ENCODE data around the gene UBE2O. TPM values are rescaled to one million over a fixed set of nuclear protein-coding genes. Genes with fewer than 3 reads are reported as not detected.

The UBE2O gene
- total RNA-seq: 49.6 TPM

GRCh38 chr17:76452660-76453430, at the start of gene UBE2O:
UBE2O (minus strand) TSS chr17:76453152; CDS start chr17:76453141, 11 bp downstream.

DNA sequence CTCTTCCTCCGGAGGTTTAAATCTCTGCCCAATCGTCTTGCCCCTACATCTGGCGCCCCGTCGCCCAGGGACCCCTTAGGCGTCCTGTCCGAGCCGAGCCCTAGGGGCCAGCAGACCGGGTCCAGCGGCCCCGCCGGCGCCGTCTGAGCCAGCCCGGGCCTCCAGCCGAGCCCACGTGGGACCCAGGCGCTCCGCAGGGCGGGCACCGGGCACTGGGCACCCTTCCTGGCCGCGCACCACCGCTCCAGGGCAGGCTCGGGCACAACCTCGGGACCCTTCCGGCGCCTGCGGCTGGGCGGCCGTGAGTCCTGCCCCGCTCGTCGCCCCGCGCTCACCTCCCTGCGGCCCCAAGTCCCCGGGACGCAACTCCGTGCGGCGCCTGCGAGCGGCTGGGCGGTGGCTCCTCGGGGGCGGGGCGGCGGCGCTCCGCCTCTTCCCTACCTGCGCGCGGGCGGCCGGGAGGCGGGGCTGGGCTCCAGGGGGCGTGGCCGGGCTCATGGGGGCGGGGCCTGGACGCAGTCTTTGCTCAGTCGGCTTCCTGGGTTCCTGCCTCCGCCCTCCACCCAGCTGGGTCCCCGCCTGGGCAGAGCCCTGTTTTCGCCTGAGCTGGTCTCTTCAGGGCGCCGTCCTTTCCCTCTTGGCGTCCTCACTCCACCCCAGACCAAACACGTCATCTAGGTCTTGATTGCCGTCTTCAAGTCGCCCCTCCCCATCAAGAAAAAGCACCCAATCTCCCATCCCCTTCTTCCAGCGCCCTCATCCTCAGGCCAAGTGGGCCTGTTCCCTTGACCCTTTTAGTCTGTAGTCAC, 48.3 kb upstream of the UBE2O start, which contains the start of gene RHBDF2:
RHBDF2 (minus strand) TSS at position 406 of the 809 bp plus-strand sequence. CDS start 19,899 bp downstream, outside the sequence.

GRCh38 chr17:76467366-76467765, 14.4 kb upstream of the UBE2O start, which contains the start of gene AANAT:
AANAT (plus strand) TSS chr17:76467603; CDS start chr17:76468747, 1,144 bp downstream.

DNA sequence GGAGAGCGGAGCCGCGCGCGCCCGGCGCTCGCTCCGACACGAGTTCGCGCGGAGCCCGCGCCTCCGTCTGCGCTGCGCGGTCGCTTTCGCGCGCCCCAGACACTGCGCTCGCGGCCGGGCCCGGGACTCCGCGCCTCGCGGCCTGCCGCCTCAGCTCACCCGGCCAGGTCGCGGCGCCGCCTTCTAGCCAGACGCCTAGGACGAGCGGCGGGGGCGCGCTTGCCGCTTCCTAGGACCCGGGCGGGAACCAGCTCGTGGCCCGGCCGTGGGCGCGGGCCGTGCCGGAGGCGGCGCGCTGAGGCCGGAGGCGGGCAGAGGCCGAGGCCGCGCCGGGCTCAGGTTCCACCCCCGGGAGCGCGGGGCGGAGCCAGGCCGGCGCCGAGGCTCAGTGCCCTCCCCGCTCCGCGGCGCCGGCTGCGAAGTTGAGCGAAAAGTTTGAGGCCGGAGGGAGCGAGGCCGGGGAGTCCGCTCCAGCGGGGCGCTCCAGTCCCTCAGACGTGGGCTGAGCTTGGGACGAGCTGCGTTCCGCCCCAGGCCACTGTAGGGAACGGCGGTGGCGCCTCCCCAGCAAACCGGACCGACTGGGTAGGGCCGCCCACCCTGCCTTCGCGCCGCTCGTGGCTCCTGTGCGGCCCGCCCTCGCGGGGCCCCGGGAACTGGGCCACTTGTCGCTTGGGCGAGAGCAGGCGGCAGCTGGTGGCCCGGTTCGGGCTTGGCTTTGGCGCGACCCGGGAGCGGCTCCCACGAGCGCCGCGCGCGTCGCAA, 68.5 kb downstream of the UBE2O start, which contains the start of gene SPHK1:
SPHK1 (plus strand) TSS at position 388 of the 765 bp plus-strand sequence. CDS start 1,036 bp downstream, outside the sequence.

DNA sequence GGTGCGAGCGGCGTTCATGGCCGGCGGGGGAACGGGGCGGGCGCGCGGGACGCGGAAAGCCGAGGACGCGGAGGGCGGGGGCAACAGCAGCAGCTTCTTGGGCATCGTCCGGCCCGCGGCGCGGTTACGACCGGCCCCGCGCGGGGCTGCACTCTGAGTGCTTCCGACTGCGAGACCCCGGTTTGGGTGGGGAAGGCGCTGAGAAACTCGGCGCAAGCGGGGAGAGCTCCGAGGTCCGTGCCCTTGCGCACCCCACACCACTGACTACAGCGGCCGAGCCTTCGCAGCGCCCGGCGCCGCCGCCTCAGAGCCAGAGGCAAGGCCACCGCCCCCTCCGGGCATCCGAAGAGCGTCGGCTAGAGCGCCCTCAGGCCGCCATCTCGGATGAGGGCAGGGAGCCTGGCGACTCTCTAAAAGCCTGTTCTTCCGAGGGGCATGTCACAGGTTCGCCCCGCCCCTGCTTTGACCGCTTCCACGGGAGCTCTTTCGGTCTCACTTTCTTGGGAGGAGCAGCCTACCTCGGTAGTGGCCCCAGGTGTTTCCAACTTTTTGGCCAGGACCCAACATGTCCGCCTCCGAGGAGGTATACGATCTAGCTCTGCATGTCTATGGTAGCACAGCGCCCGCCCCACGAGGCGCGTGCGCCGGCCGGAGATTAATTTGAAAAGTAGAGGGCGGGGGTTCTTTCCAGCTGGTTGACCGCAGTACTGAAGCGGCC, 99.2 kb downstream of the UBE2O start, which contains the start of gene PRPSAP1:
PRPSAP1 (minus strand) TSS at position 318 of the 718 bp plus-strand sequence; CDS start at position 105, 213 bp downstream.

Other genes starting within 250 kb of the UBE2O start
- gene RNF157, start 212.7 kb downstream of the UBE2O start, total RNA-seq: 42.2 TPM
- gene UBALD2, start 187.8 kb downstream of the UBE2O start, total RNA-seq: 6.7 TPM
- 7.8 TPM for gene QRICH2, start 144.9 kb downstream of the UBE2O start, total RNA-seq
- 68.3 TPM for gene PRPSAP1, start 99.2 kb downstream of the UBE2O start, total RNA-seq
- gene SPHK1, start 68.5 kb downstream of the UBE2O start, total RNA-seq: 1.4 TPM
- gene AANAT, start 14.5 kb upstream of the UBE2O start, total RNA-seq: not detected
- gene RHBDF2, start 48.3 kb upstream of the UBE2O start, total RNA-seq: 3.2 TPM
- gene CYGB, start 84.6 kb upstream of the UBE2O start, total RNA-seq: 8.3 TPM
- 5.3 TPM for gene PRCD, start 86.9 kb upstream of the UBE2O start, total RNA-seq
- gene ST6GALNAC2, start 132.7 kb upstream of the UBE2O start, total RNA-seq: 2.1 TPM
- gene ST6GALNAC1, start 190.6 kb upstream of the UBE2O start, total RNA-seq: 0.69 TPM